Breast epithelium (tissue), 4 donors: Measurements from ENCODE around the gene CEP44. TPM values are rescaled to one million over a fixed set of nuclear protein-coding genes. Genes with fewer than 3 reads are reported as not detected.

Experiments used
- DNase-seq, 2 donors: peaks; one replicate each; pipeline ENCODE4 v3.0.0-alpha.2; 2019; ENCODE audit warnings: low spot score in 2 of 2
- H3K27ac ChIP-seq, 2 donors: fragments of 200-600 bp; sonication (generic) in 1 of 2; one replicate each; pipeline ENCODE4 v1.5.1; 2016 to 2019; ENCODE audit warnings: mild to moderate bottlenecking in 1 of 2
- H3K27me3 ChIP-seq, 2 donors: fragments of 200-600 bp; sonication (generic) in 1 of 2; one replicate each; pipeline versions ENCODE4 v1.5.1 to v1.6.0; 2017 to 2019; ENCODE audit warnings: control low read depth in 1 of 2, mild to moderate bottlenecking in 1 of 2
- H3K36me3 ChIP-seq: fragments of 200-600 bp; one replicate; pipeline ENCODE4 v1.5.1; 2019
- H3K4me1 ChIP-seq, 2 donors: fragments of 200-600 bp; sonication (generic); one replicate each; pipeline ENCODE4 v1.5.1; 2016 to 2019; ENCODE audit warnings: control low read depth in 1 of 2
- H3K4me3 ChIP-seq, 3 donors: fragments of 200-600 bp; sonication (generic); 1 replicate in 2 of 3; 2 replicates in 1 of 3; pipeline ENCODE4 v1.5.1; 2016 to 2019; ENCODE audit warnings: mild to moderate bottlenecking in 3 of 3, moderate library complexity in 2 of 3
- H3K9me3 ChIP-seq, 2 donors: fragments of 200-600 bp; sonication (generic) in 1 of 2; one replicate each; pipeline ENCODE4 v1.5.1; 2016 to 2019; ENCODE audit warnings: control low read depth in 1 of 2
- CTCF ChIP-seq, 3 donors: fragments of 450-650 bp; IDR thresholded peaks; one replicate each; pipeline ENCODE4 v1.5.1; 2016 to 2017; ENCODE audit warnings: antibody characterized with exemption in 3 of 3, mild to moderate bottlenecking in 3 of 3, moderate library complexity in 3 of 3
- POLR2A ChIP-seq: fragments of 450-650 bp; IDR thresholded peaks from one replicate; pipeline ENCODE4 v1.6.1; 2016; ENCODE audit warnings: antibody characterized with exemption, mild to moderate bottlenecking, moderate library complexity
- POLR2AphosphoS5 ChIP-seq, 3 donors: sonication (generic); formaldehyde crosslinking; IDR thresholded peaks; one replicate each; pipeline ENCODE4 v1.6.1; 2017; ENCODE audit warnings: antibody characterized with exemption in 3 of 3
- intact Hi-C: fragments of 100-400 bp; cut with DNase I; formaldehyde crosslinking; loops from one replicate; pipeline ENCODE4 v1.15.1; 2023; ENCODE audit warnings: low total_unique reads
- total RNA-seq, 3 donors: library from RNA; depleted of rRNA; stranded (reverse); fragments of >200 nt; gene quantifications; one replicate each; pipeline ENCODE4 v1.1.0, GENCODE V29; 2016

The CEP44 gene
- total RNA-seq, 3 donors from 2014 or later: 12.2 to 30.9 (median 19.7) TPM

GRCh38 chr4:174245714-174246113 lies 38.0 kb upstream of the CEP44 start:
- Histone ChIP-seq H3K4me1 (no peaks in the 10 kb centered on the region), H3K4me3 (no peak overlapping the region), H3K27ac (no peak overlapping the region), H3K9me3 (no peaks in the 10 kb centered on the region), H3K36me3 (no peaks in the 10 kb centered on the region), H3K27me3 (no peaks in the 10 kb centered on the region)
- DNase-seq: no peak
- TF ChIP-seq POLR2A (no peak), POLR2AphosphoS5 (IDR thresholded peaks at IDR 0.05) (no peak), CTCF (IDR thresholded peaks at IDR 0.05) (no peak)
- intact Hi-C loops: loop anchor here (10.0 kb wide), 1 partner anchor 1241 kb away; no protein-coding TSS in a partner anchor

GRCh38 chr4:174248407-174248806 lies 35.3 kb upstream of the CEP44 start:
- H3K27ac ChIP-seq: no peak overlapping the region
- no peaks in the 10 kb centered on the region for H3K9me3 ChIP-seq
- no peak overlapping the region for H3K4me3 ChIP-seq
- no peaks in the 10 kb centered on the region for H3K27me3 ChIP-seq
- H3K4me1 ChIP-seq: no peaks in the 10 kb centered on the region
- TF ChIP-seq CTCF (IDR thresholded peaks at IDR 0.05) (no peak), POLR2AphosphoS5 (IDR thresholded peaks at IDR 0.05) (no peak), POLR2A (no peak)
- intact Hi-C loops: loop anchor here (10.0 kb wide), 1 partner anchor 1244 kb away; no protein-coding TSS in a partner anchor
- no peak for DNase-seq
- H3K36me3 ChIP-seq: no peaks in the 10 kb centered on the region

GRCh38 chr4:174252412-174252811 lies 31.3 kb upstream of the CEP44 start:
- H3K27ac ChIP-seq: no peak overlapping the region
- no peak for DNase-seq
- no peaks in the 10 kb centered on the region for H3K36me3 ChIP-seq
- no peaks in the 10 kb centered on the region for H3K9me3 ChIP-seq
- intact Hi-C loops: no loop called here
- H3K4me1 ChIP-seq: no peaks in the 10 kb centered on the region
- no peak overlapping the region for H3K4me3 ChIP-seq
- TF ChIP-seq POLR2A: no peak
- TF ChIP-seq POLR2AphosphoS5 (IDR thresholded peaks at IDR 0.05): no peak
- TF ChIP-seq CTCF (IDR thresholded peaks at IDR 0.05): no peak
- H3K27me3 ChIP-seq: no peaks in the 10 kb centered on the region

GRCh38 chr4:174254613-174255012 lies 29.1 kb upstream of the CEP44 start:
- no peaks in the 10 kb centered on the region for H3K9me3 ChIP-seq
- no peaks in the 10 kb centered on the region for H3K27me3 ChIP-seq

GRCh38 chr4:174255374-174255773 lies 28.3 kb upstream of the CEP44 start:
- Histone ChIP-seq H3K4me3 (no peak overlapping the region), H3K27me3 (no peaks in the 10 kb centered on the region), H3K4me1 (no peaks in the 10 kb centered on the region), H3K9me3 (no peaks in the 10 kb centered on the region), H3K27ac (no peak overlapping the region), H3K36me3 (no peaks in the 10 kb centered on the region)
- intact Hi-C loops: no loop called here
- TF ChIP-seq POLR2A (no peak), CTCF (IDR thresholded peaks at IDR 0.05) (no peak), POLR2AphosphoS5 (IDR thresholded peaks at IDR 0.05) (no peak)
- DNase-seq: no peak

More at GRCh38 chr4:174254613-174255012, 29.1 kb upstream of the CEP44 start:
- TF ChIP-seq POLR2A: no peak
- no peak overlapping the region for H3K27ac ChIP-seq
- H3K36me3 ChIP-seq: no peaks in the 10 kb centered on the region
- DNase-seq: no peak
- intact Hi-C loops: no loop called here
- H3K4me3 ChIP-seq: no peak overlapping the region
- H3K4me1 ChIP-seq: no peaks in the 10 kb centered on the region

- no peak for TF ChIP-seq POLR2A
- no peak for TF ChIP-seq CTCF (IDR thresholded peaks at IDR 0.05)
- no peak for TF ChIP-seq POLR2AphosphoS5 (IDR thresholded peaks at IDR 0.05)
- Histone ChIP-seq H3K27ac (no peak overlapping the region), H3K4me3 (no peak overlapping the region), H3K27me3 (no peaks in the 10 kb centered on the region), H3K36me3 (no peaks in the 10 kb centered on the region), H3K4me1 (no peaks in the 10 kb centered on the region), H3K9me3 (no peaks in the 10 kb centered on the region)
- intact Hi-C loops: no loop called here
- no peak for DNase-seq
These were observed 27.9 kb upstream of the CEP44 start for GRCh38 chr4:174255786-174256185.
